ENCODE results near the gene ITGB2.

ITGB2 gene

GRCh38 chr21:44869781-44870747 is 50.6 kb downstream of the ITGB2 start:
- peak overlapping the region; percentile 86 for H3K4me3 ChIP-seq (ENCODE audit: low read length, poor library complexity, severe bottlenecking)
- H3F3A ChIP-seq (ENCODE audit: low read depth): no peaks in the 10 kb centered on the region
- peaks cover 79% of the 10 kb centered on the region for H4K20me1 ChIP-seq (ENCODE audit: insufficient read depth, low read length, poor library complexity, severe bottlenecking)
- no peaks in the 10 kb centered on the region for H3K9me3 ChIP-seq (ENCODE audit: insufficient read depth, low read depth, low read length)
- no peaks in the 10 kb centered on the region for H3K9me2 ChIP-seq (replicated peaks; ENCODE audit: low read depth, low read length)
- TF ChIP-seq EZH2phosphoT487 (IDR thresholded peaks at IDR 0.05; ENCODE audit: borderline replicate concordance) (no peak), CTCF (conservative IDR thresholded peaks at IDR 0.05; ENCODE audit: low read length) (no peak)
- H3K27me3 ChIP-seq (ENCODE audit: insufficient read depth, low read length, poor library complexity, severe bottlenecking): no peaks in the 10 kb centered on the region
- peak overlapping the region; percentile 85 for H3K4me2 ChIP-seq (ENCODE audit: low read depth, low read length, poor library complexity, severe bottlenecking)
- peaks cover 75% of the 10 kb centered on the region for H3K4me1 ChIP-seq (ENCODE audit: insufficient read depth, low read length, poor library complexity, severe bottlenecking)
- H3K79me2 ChIP-seq (ENCODE audit: insufficient read depth, low read length): peaks cover 84% of the 10 kb centered on the region
- no peak overlapping the region for H2AFZ ChIP-seq (ENCODE audit: low read length)
- H3K36me3 ChIP-seq (ENCODE audit: insufficient read depth, low read length): peaks cover 14% of the 10 kb centered on the region
- H3K9ac ChIP-seq (ENCODE audit: low read depth, low read length, poor library complexity, severe bottlenecking): peak overlapping the region; percentile 88

DNA sequence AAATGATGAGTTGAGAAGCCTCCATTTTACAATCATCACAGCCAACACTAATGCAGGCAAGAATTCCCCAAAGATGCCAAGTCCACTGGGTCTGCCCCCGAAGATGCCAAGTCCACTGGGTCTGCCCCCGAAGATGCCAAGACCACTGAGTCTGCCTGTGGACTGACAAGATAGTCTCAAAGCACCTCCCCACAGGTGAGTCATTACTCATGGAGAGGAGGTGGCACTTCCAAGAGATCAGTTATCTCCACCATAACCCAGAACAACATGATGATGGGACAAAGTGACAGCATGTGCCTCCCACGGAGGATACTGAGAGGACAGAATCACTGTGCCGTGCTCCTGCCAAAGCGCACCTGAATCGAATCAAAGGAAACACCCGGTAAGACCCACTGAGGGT is 52.0 kb downstream of the ITGB2 start:
- Histone ChIP-seq H3K27me3 (ENCODE audit: insufficient read depth, low read length, poor library complexity, severe bottlenecking) (no peaks in the 10 kb centered on the region), H4K20me1 (ENCODE audit: insufficient read depth, low read length, poor library complexity, severe bottlenecking) (peaks cover 92% of the 10 kb centered on the region), H3K4me2 (ENCODE audit: low read depth, low read length, poor library complexity, severe bottlenecking) (peak overlapping the region; percentile 85), H3K9me3 (ENCODE audit: insufficient read depth, low read depth, low read length) (no peaks in the 10 kb centered on the region), H3K4me3 (ENCODE audit: low read length, poor library complexity, severe bottlenecking) (peak overlapping the region; percentile 63), H3K79me2 (ENCODE audit: insufficient read depth, low read length) (peaks cover 98% of the 10 kb centered on the region), H3K4me1 (ENCODE audit: insufficient read depth, low read length, poor library complexity, severe bottlenecking) (peaks cover 74% of the 10 kb centered on the region), H3K36me3 (ENCODE audit: insufficient read depth, low read length) (peaks cover 27% of the 10 kb centered on the region), H3K9ac (ENCODE audit: low read depth, low read length, poor library complexity, severe bottlenecking) (peak overlapping the region; percentile 88), H3K9me2 (replicated peaks; ENCODE audit: low read depth, low read length) (no peaks in the 10 kb centered on the region), H3F3A (ENCODE audit: low read depth) (no peaks in the 10 kb centered on the region), H2AFZ (ENCODE audit: low read length) (no peak overlapping the region)
- TF ChIP-seq CTCF (conservative IDR thresholded peaks at IDR 0.05; ENCODE audit: low read length): no peak
- no peak for TF ChIP-seq EZH2phosphoT487 (IDR thresholded peaks at IDR 0.05; ENCODE audit: borderline replicate concordance)

- Histone ChIP-seq H3F3A (ENCODE audit: low read depth) (no peaks in the 10 kb centered on the region), H3K4me1 (ENCODE audit: insufficient read depth, low read length, poor library complexity, severe bottlenecking) (peaks cover 74% of the 10 kb centered on the region), H3K9me3 (ENCODE audit: insufficient read depth, low read depth, low read length) (no peaks in the 10 kb centered on the region), H3K4me2 (ENCODE audit: low read depth, low read length, poor library complexity, severe bottlenecking) (peak overlapping the region; percentile 85), H4K20me1 (ENCODE audit: insufficient read depth, low read length, poor library complexity, severe bottlenecking) (peaks cover 97% of the 10 kb centered on the region), H3K9me2 (replicated peaks; ENCODE audit: low read depth, low read length) (no peaks in the 10 kb centered on the region), H3K4me3 (ENCODE audit: low read length, poor library complexity, severe bottlenecking) (peak overlapping the region; percentile 63), H2AFZ (ENCODE audit: low read length) (no peak overlapping the region), H3K79me2 (ENCODE audit: insufficient read depth, low read length) (peaks cover 100% of the 10 kb centered on the region), H3K9ac (ENCODE audit: low read depth, low read length, poor library complexity, severe bottlenecking) (peak overlapping the region; percentile 88), H3K27me3 (ENCODE audit: insufficient read depth, low read length, poor library complexity, severe bottlenecking) (no peaks in the 10 kb centered on the region), H3K36me3 (ENCODE audit: insufficient read depth, low read length) (peaks cover 33% of the 10 kb centered on the region)
- no peak for TF ChIP-seq CTCF (conservative IDR thresholded peaks at IDR 0.05; ENCODE audit: low read length)
- no peak for TF ChIP-seq EZH2phosphoT487 (IDR thresholded peaks at IDR 0.05; ENCODE audit: borderline replicate concordance)
Observed at GRCh38 chr21:44867999-44868700, 52.5 kb downstream of the ITGB2 start.

Measured in Loucy (cell line).